ENCODE data around the gene NCAPG.

NCAPG gene

GRCh38 chr4:17884511-17884910, 73.7 kb downstream of the NCAPG start:
- no peak for DNase-seq

DNA sequence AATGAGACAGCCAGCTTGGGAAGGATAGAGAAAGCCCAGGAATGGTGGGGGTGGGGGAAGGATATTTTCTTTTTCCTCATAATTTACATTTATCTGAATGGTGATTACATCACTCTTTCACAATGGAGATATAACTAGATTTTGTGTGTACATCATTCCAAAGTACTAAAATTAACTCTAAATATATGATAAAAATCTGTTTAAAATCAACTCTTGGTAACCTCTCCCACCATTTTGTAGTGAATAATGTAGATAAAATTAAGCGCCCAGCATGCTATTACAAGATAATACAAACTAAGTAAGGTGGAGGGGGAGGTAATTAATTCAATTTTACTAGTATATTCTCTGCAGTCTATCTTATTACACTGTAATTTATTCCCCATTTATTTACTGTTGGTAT, 78.9 kb downstream of the NCAPG start:
- DNase-seq: no peak

- no peak for DNase-seq
These were observed 83.6 kb downstream of the NCAPG start for GRCh38 chr4:17894421-17894820.

All from activated naive CD4-positive, alpha-beta T cell (primary cell).